B cell (primary cell): ENCODE measurements around the gene PARD6A.

ENCODE experiments used
- CTCF ChIP-seq: fragments of 200-600 bp; IDR thresholded peaks from one replicate; pipeline ENCODE4 v1.8.0; 2022; ENCODE audit warnings: antibody characterized with exemption, mild to moderate bottlenecking
- EZH2 ChIP-seq: IDR thresholded peaks from 2 replicates; pipeline ENCODE4 v1.6.1; 2012; ENCODE audit warnings: borderline replicate concordance, low read depth, mild to moderate bottlenecking, moderate library complexity, low read length; ENCODE audit not compliant: insufficient read depth, poor library complexity, severe bottlenecking

GRCh38 chr16:67663877-67664222, 3.1 kb downstream of the PARD6A start:
- no peak for TF ChIP-seq CTCF
- TF ChIP-seq EZH2, result no peak
